ENCODE data around the gene CASP3.

CASP3 gene

GRCh38 chr4:184649026-184649970 lies at the start of gene CASP3, which contains the start of gene PRIMPOL:
Gene CASP3, minus strand, starts transcription at chr4:184649447. Its CDS starts 10,994 bp downstream, at chr4:184638453.
Gene PRIMPOL, plus strand, starts transcription at chr4:184649738. Its CDS starts 7,403 bp downstream, at chr4:184657141.
- no peaks in the 10 kb centered on the region for H3K9me3 Mint-ChIP-seq
- peak within 1 kb of the TSS; percentile 99 for H3K4me3 Mint-ChIP-seq
- peak within 1 kb of the TSS; percentile 92 for H3K27ac Mint-ChIP-seq
- peaks cover 58% of the 10 kb centered on the region for H3K4me1 Mint-ChIP-seq (ENCODE audit: low read depth)
- H3K27me3 Mint-ChIP-seq (ENCODE audit: low read depth), result no peaks in the 10 kb centered on the region
- H3K36me3 Mint-ChIP-seq (ENCODE audit: low read depth), result peaks cover 41% of the 10 kb centered on the region

- Mint-ChIP-seq H3K27ac (no peak overlapping the region), H3K36me3 (ENCODE audit: low read depth) (peaks cover 38% of the 10 kb centered on the region), H3K4me1 (ENCODE audit: low read depth) (peaks cover 4% of the 10 kb centered on the region), H3K9me3 (no peaks in the 10 kb centered on the region), H3K4me3 (no peak overlapping the region), H3K27me3 (ENCODE audit: low read depth) (no peaks in the 10 kb centered on the region)
These were observed 48.7 kb upstream of the CASP3 start for GRCh38 chr4:184697956-184698355.

GRCh38 chr4:184695178-184695896 lies 46.1 kb upstream of the CASP3 start:
- Mint-ChIP-seq H3K9me3 (no peaks in the 10 kb centered on the region), H3K36me3 (ENCODE audit: low read depth) (peaks cover 39% of the 10 kb centered on the region), H3K27me3 (ENCODE audit: low read depth) (no peaks in the 10 kb centered on the region), H3K27ac (peak overlapping the region; percentile 55), H3K4me3 (no peak overlapping the region), H3K4me1 (ENCODE audit: low read depth) (peaks cover 4% of the 10 kb centered on the region)

GRCh38 chr4:184694412-184694956 lies 45.2 kb upstream of the CASP3 start:
- H3K4me1 Mint-ChIP-seq (ENCODE audit: low read depth), result peaks cover 2% of the 10 kb centered on the region
- H3K36me3 Mint-ChIP-seq (ENCODE audit: low read depth), result peaks cover 39% of the 10 kb centered on the region
- no peaks in the 10 kb centered on the region for H3K9me3 Mint-ChIP-seq
- no peaks in the 10 kb centered on the region for H3K27me3 Mint-ChIP-seq (ENCODE audit: low read depth)
- no peak overlapping the region for H3K4me3 Mint-ChIP-seq
- H3K27ac Mint-ChIP-seq, result no peak overlapping the region

GRCh38 chr4:184693056-184693455 lies 43.8 kb upstream of the CASP3 start:
- H3K27ac Mint-ChIP-seq, result no peak overlapping the region
- peaks cover 38% of the 10 kb centered on the region for H3K36me3 Mint-ChIP-seq (ENCODE audit: low read depth)
- H3K4me3 Mint-ChIP-seq, result no peak overlapping the region
- peaks cover 8% of the 10 kb centered on the region for H3K4me1 Mint-ChIP-seq (ENCODE audit: low read depth)
- no peaks in the 10 kb centered on the region for H3K27me3 Mint-ChIP-seq (ENCODE audit: low read depth)
- no peaks in the 10 kb centered on the region for H3K9me3 Mint-ChIP-seq

GRCh38 chr4:184689681-184690080 lies 40.4 kb upstream of the CASP3 start:
- Mint-ChIP-seq H3K36me3 (ENCODE audit: low read depth) (peaks cover 26% of the 10 kb centered on the region), H3K27me3 (ENCODE audit: low read depth) (no peaks in the 10 kb centered on the region), H3K9me3 (no peaks in the 10 kb centered on the region), H3K4me3 (no peak overlapping the region), H3K4me1 (ENCODE audit: low read depth) (peaks cover 13% of the 10 kb centered on the region), H3K27ac (no peak overlapping the region)

GRCh38 chr4:184688447-184688846 lies 39.2 kb upstream of the CASP3 start:
- no peak overlapping the region for H3K4me3 Mint-ChIP-seq
- H3K27me3 Mint-ChIP-seq (ENCODE audit: low read depth), result no peaks in the 10 kb centered on the region
- H3K27ac Mint-ChIP-seq, result no peak overlapping the region
- peaks cover 17% of the 10 kb centered on the region for H3K4me1 Mint-ChIP-seq (ENCODE audit: low read depth)
- H3K9me3 Mint-ChIP-seq, result no peaks in the 10 kb centered on the region
- peaks cover 20% of the 10 kb centered on the region for H3K36me3 Mint-ChIP-seq (ENCODE audit: low read depth)

GRCh38 chr4:184688005-184688404 lies 38.8 kb upstream of the CASP3 start:
- no peak overlapping the region for H3K27ac Mint-ChIP-seq
- H3K9me3 Mint-ChIP-seq, result no peaks in the 10 kb centered on the region
- no peak overlapping the region for H3K4me3 Mint-ChIP-seq
- H3K27me3 Mint-ChIP-seq (ENCODE audit: low read depth), result no peaks in the 10 kb centered on the region
- H3K36me3 Mint-ChIP-seq (ENCODE audit: low read depth), result peaks cover 16% of the 10 kb centered on the region
- peaks cover 17% of the 10 kb centered on the region for H3K4me1 Mint-ChIP-seq (ENCODE audit: low read depth)

- peak overlapping the region; percentile 76 for H3K27ac Mint-ChIP-seq
- no peaks in the 10 kb centered on the region for H3K9me3 Mint-ChIP-seq
- H3K27me3 Mint-ChIP-seq (ENCODE audit: low read depth), result no peaks in the 10 kb centered on the region
- peak overlapping the region; percentile 4 for H3K4me3 Mint-ChIP-seq
- peaks cover 11% of the 10 kb centered on the region for H3K36me3 Mint-ChIP-seq (ENCODE audit: low read depth)
- H3K4me1 Mint-ChIP-seq (ENCODE audit: low read depth), result peaks cover 17% of the 10 kb centered on the region
These were observed 35.4 kb upstream of the CASP3 start for GRCh38 chr4:184684491-184685189.

- no peak overlapping the region for H3K27ac Mint-ChIP-seq
- H3K27me3 Mint-ChIP-seq (ENCODE audit: low read depth), result no peaks in the 10 kb centered on the region
These were observed 32.7 kb upstream of the CASP3 start for GRCh38 chr4:184681916-184682315.

GRCh38 chr4:184680698-184681097 lies 31.5 kb upstream of the CASP3 start:
- Mint-ChIP-seq H3K27ac (no peak overlapping the region), H3K9me3 (no peaks in the 10 kb centered on the region)

More at GRCh38 chr4:184681916-184682315, 32.7 kb upstream of the CASP3 start:
- Mint-ChIP-seq H3K4me1 (ENCODE audit: low read depth) (peaks cover 11% of the 10 kb centered on the region), H3K4me3 (no peak overlapping the region), H3K9me3 (no peaks in the 10 kb centered on the region), H3K36me3 (ENCODE audit: low read depth) (peaks cover 6% of the 10 kb centered on the region)

GRCh38 chr4:184675821-184676492 lies 26.7 kb upstream of the CASP3 start:
- peaks cover 2% of the 10 kb centered on the region for H3K4me1 Mint-ChIP-seq (ENCODE audit: low read depth)
- H3K4me3 Mint-ChIP-seq, result no peak overlapping the region

More at GRCh38 chr4:184680698-184681097, 31.5 kb upstream of the CASP3 start:
- Mint-ChIP-seq H3K27me3 (ENCODE audit: low read depth) (no peaks in the 10 kb centered on the region), H3K4me1 (ENCODE audit: low read depth) (peaks cover 11% of the 10 kb centered on the region), H3K4me3 (no peak overlapping the region), H3K36me3 (ENCODE audit: low read depth) (peaks cover 6% of the 10 kb centered on the region)

GRCh38 chr4:184675018-184675417 lies 25.8 kb upstream of the CASP3 start:
- Mint-ChIP-seq H3K4me3 (no peak overlapping the region), H3K4me1 (ENCODE audit: low read depth) (peaks cover 5% of the 10 kb centered on the region), H3K9me3 (no peaks in the 10 kb centered on the region), H3K36me3 (ENCODE audit: low read depth) (peaks cover 8% of the 10 kb centered on the region), H3K27me3 (ENCODE audit: low read depth) (no peaks in the 10 kb centered on the region), H3K27ac (no peak overlapping the region)

More at GRCh38 chr4:184675821-184676492, 26.7 kb upstream of the CASP3 start:
- Mint-ChIP-seq H3K27me3 (ENCODE audit: low read depth) (no peaks in the 10 kb centered on the region), H3K36me3 (ENCODE audit: low read depth) (peaks cover 8% of the 10 kb centered on the region), H3K27ac (no peak overlapping the region), H3K9me3 (no peaks in the 10 kb centered on the region)
